Pulmonary artery endothelial cell (primary cell): ENCODE data around the gene MAP3K19. TPM values are rescaled to one million over a fixed set of nuclear protein-coding genes. Genes with fewer than 3 reads are reported as not detected.

ENCODE experiments used
- DNase-seq: peaks from one replicate; pipeline ENCODE4 v3.0.0-alpha.2; 2011; ENCODE audit warnings: low read depth, low spot score
- total RNA-seq: library from RNA; depleted of rRNA; stranded (reverse); fragments of >200 nt; gene quantifications from 2 replicates; pipeline ENCODE4 v1.2.3, GENCODE V29; 2014

Gene MAP3K19
- total RNA-seq, 1 donor from 2014 or later, result not detected

- no peak for DNase-seq
Measured at GRCh38 chr2:134934150-134934549, 113.1 kb downstream of the MAP3K19 start.

GRCh38 chr2:134933732-134934131 is 113.5 kb downstream of the MAP3K19 start:
- no peak for DNase-seq

GRCh38 chr2:134932864-134933526 is 114.3 kb downstream of the MAP3K19 start:
- DNase-seq, result no peak

GRCh38 chr2:134927195-134927594 is 120.1 kb downstream of the MAP3K19 start:
- no peak for DNase-seq

GRCh38 chr2:134926231-134926931 is 120.9 kb downstream of the MAP3K19 start:
- no peak for DNase-seq

- DNase-seq, result no peak
Measured at GRCh38 chr2:134924912-134925311, 122.3 kb downstream of the MAP3K19 start.

GRCh38 chr2:134919341-134920210 is 127.7 kb downstream of the MAP3K19 start:
- no peak for DNase-seq

- peak; percentile 95 for DNase-seq
Measured at GRCh38 chr2:134918526-134919340, 128.5 kb downstream of the MAP3K19 start, which contains the start of gene CCNT2. CCNT2 (plus strand) TSS chr2:134918822; CDS start chr2:134918855, 33 bp downstream.

GRCh38 chr2:134917888-134918525 is 129.2 kb downstream of the MAP3K19 start:
- no peak for DNase-seq

GRCh38 chr2:134917360-134917865 is 129.8 kb downstream of the MAP3K19 start:
- DNase-seq, result no peak

Other genes with a start within 250 kb of the MAP3K19 start
- gene ACMSD, start 208.8 kb downstream of the MAP3K19 start, total RNA-seq, result not detected in 2 replicates
- 23.9 and 35.6 TPM in 2 replicates for gene CCNT2, start 128.6 kb downstream of the MAP3K19 start, total RNA-seq
- 53.0 and 64.0 TPM in 2 replicates for gene RAB3GAP1, start 4.8 kb upstream of the MAP3K19 start, total RNA-seq